ENCODE results near the gene DNAJB9.

- TF ChIP-seq CTCF (IDR thresholded peaks at IDR 0.05; ENCODE audit: low read depth, low read length), result no peak
- TF ChIP-seq MAX (IDR thresholded peaks at IDR 0.05; ENCODE audit: low read depth, low read length), result no peak
These were observed 2.8 kb downstream of the DNAJB9 start for GRCh38 chr7:108572480-108572879.

Measured in NB4 (cell line).